ENCODE results near the gene THADA.

The THADA gene

DNA sequence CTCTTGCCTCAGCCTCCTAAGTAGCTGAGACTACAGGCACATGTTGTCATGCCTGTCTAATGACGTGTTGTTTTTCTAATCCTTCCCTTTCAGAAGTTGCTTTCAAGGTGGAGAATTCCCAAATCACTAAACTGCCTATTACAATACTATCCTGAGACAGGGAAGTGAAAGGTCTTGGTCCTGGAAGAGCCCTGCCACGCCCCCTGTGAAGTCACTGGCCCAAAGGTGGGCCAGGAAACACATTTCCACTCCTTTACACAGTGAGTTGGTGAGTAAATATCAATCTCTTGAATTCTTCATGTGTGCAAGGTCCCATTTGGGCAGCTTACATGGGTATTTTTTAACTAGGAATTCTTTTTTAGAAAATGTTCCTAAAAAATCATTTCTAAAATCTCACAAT is 150.1 kb downstream of the THADA start:
- DNase-seq (ENCODE audit: low read depth in 2 of 2, low spot score in 1 of 2), result no peak

DNA sequence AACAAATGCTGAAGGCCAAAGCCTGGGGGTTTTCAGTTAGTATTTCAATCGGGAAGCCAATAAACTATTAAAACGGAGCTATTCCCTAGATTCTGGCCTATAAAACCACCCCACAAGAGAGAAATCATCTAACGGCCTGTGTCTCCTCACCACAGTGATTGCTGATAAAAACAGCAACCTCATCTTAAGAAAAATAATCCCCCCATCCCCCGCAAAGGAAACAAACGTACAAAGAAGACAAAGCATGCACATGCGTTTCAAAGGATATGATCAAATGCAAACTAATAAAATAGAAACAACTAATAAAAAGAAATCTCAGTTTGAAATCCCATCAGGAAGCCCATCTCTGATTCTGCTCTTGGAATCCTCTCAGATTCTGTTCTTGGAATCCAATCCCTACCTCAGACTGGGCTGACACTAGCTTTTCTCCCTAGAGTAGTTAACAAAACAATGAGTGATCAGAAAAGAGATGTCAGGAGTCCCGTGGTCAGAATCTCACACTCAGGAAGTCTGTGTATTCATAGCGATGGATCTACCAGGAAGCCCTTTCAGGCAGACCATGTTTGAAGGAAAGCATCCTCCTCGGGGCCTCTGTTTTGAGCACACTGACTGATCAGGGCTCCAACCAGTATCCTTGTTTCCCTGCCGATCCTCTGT is 150.7 kb downstream of the THADA start:
- no peak for DNase-seq (ENCODE audit: low read depth in 2 of 2, low spot score in 1 of 2)

DNA sequence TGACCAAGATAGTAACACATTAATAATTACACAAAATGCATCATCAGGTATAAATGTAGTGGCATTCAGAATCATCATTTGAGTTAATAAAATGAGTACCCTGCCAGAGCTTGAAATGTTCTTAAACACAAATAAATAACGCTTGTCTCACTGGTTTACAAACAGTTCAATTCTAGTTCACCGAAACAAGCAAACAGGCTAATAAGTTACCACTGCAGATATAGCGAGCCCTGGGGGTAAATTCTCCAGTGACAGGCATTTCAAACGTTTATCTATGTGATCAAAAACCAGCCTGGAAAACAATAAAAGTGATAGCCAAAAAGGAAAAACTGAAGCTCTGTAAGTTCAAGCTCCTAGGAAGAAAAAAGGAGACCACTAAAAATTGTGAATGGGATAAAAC is 152.6 kb downstream of the THADA start:
- DNase-seq (ENCODE audit: low read depth in 2 of 2, low spot score in 1 of 2), result no peak

DNA sequence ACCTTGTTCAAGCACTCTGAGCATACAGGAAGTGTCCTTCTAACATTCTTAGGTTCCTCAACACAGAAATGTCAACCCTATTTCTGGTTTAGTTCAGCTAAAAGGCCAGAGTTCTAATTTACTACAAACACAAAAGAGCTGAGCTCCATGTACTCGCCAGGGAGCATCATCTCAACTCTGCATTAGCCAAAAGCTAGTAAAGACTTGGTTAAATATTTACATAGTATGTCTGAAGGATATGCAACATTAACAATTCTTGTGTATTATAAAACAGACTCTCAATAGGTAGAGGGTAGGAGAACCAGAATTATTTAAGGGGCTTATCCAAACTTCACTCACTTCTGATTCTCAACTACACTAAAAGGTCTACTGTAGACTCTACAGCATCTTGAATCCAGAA is 154.6 kb downstream of the THADA start:
- no peak for DNase-seq (ENCODE audit: low read depth in 2 of 2, low spot score in 1 of 2)

DNA sequence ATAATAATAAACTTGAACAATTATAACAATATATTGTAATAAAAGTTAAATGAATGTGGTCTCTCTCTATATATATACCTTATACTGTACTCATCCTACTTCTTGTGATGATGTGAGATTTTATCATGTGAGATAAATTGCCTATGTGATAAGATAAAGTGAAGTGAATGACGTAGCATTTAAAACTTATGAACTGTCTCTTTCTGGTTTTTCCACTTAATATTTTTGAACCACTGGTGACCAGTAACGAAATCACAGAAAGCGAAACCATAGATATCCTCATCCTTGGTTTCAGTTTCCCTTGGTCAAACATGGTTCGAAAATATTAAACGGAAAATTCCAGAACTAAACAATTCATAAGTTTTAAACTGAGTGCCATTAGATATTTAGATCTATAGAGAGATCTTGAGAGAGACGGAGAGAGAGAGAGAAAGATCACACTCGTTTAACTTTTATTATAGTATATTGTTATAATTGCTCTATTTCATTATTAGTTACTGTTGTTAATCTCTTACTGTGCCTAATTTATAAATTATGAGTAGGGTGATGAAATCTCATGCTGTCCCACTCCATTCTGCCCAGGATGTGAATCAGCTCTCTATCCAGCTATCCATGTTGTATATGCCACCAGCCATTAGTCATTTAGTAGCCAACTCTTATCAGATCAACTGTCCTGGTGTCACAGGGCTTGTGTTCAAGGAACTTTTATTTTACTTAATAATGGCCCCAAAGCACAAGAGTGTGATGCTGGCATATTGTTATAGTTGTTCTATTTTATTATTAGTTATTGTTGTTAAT is 156.8 kb downstream of the THADA start:
- no peak for DNase-seq (ENCODE audit: low read depth in 2 of 2, low spot score in 1 of 2)

DNA sequence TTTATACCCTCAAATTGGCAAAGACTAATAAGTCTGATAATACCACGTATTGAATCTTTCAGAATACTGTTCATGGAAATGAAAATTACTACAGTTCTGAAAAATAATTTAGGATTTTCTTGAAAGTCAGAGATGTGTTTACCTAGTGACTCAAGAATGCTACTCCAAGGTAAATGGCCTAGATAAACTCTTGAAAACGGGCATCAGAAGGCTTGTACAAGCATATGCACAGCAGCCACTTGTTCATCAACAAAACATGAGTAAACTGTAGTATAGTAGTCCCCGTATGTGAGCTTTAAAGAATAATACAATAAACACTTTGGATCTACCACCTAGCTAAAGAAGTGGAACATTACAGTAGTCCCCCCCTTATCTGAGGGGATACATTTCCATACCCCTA is 157.5 kb downstream of the THADA start:
- no peak for DNase-seq (ENCODE audit: low read depth in 2 of 2, low spot score in 1 of 2)

DNA sequence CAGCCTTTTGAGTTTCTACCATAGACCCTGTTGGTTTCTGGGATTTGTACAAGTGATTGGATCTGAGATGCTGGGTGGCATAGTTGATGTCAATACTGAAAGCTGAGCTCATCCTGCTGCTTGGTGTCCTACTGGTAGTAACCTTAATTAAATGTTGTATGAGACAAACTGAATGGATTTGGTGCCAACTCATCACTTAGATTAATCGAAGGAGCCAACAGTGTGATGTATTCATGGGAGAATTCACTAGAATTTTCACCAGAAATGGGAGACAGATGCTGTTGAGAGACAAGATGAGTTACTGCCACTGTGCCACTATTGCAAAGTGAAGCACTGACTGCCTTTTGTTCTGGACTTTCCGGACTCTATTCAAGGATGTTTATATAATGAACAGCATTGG is 158.5 kb downstream of the THADA start:
- no peak for DNase-seq (ENCODE audit: low read depth in 2 of 2, low spot score in 1 of 2)

DNA sequence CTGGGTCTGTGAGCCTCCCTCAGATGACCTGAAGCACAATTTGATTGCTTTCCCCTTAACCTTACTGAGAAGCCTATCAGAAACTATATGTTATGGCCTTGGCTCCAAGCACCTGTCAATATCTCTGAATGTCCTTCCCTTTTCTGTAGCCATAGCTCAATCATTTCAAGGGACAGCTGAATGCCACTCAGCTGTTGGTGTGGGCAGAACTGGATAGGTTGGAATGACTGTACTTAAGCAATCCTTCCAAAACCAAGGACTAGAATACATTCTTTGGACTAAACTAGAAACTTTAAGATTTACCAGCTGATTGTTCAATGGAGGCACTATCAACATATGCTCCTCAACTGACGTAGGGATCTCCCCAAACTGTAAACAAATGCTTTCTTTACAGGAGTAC is 159.4 kb downstream of the THADA start:
- DNase-seq (ENCODE audit: low read depth in 2 of 2, low spot score in 1 of 2), result no peak

DNA sequence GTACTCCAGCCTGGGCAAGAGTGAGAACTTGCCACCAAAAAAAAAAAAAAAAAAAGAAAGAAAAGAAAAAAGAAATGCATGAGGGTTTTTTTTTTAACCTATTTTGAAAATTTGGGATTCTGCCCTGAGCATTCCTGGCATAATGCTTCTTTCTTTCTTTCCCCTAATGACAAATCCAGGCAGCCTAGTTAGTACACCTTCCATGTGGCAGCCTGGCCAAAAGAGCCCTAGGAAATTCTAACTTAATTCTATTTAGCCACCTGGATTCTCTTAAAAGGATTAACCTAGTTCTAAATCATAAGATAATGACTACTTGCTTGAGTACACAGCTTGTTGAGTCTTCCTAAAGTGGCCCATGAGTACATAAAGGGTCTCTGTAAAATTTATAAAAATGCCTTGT is 160.1 kb downstream of the THADA start:
- no peak for DNase-seq (ENCODE audit: low read depth in 2 of 2, low spot score in 1 of 2)

DNA sequence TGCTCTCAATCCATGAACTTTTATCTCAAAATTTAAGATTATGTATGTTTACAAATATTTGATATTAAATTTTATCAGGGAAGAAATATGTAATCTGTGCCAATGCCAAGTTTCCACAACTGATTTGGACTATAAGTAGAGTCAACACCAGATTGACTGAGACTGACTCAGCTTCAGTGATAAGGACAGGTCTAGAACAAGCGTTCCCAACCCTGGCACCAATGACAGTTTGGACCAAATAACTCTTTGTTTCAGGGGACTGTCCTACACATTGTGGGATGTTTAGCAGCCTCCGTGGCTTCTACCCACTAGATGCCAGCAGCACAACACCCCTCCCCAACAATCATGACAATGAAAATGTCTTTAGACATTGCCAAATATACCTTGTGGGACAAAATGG is 165.3 kb downstream of the THADA start:
- no peak for DNase-seq (ENCODE audit: low read depth in 2 of 2, low spot score in 1 of 2)

DNA sequence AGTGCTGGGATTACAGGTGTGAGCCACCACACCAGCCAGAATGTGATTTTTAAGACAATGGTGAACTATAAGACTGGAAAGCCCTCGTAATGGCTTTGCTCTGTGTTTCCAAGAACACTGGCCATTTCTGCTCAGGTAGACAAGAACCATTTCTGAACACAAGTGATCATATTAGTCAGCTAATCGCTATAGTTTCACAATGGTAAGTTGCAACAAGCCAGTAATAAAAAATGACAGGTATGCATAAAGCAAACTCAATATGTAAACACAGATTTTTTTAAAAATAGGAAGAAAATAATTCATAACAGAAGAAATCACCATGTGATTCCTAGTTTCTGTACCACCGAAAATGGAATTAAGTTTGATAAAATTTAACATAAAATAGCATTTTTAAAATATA is 166.5 kb downstream of the THADA start:
- DNase-seq (ENCODE audit: low read depth in 2 of 2, low spot score in 1 of 2), result no peak

DNA sequence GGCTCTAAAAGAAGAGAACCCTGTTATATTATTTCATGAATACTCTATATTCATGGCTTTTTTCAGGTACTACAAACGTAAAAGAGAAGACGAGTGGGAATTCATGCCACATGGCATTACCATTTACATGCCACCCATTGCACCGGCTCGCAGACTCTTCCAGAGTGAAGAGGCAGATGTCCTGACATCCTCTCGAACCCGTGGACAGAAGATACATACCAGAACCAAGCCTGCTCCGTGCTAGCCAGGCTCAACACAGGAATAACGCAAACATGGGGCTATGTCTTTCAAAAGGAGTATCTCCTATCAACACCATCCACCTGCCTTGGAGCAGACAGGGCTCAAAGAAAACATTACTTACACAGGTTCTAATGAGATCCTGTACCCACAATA is 168.8 kb downstream of the THADA start:
- DNase-seq (ENCODE audit: low read depth in 2 of 2, low spot score in 1 of 2), result no peak

DNA sequence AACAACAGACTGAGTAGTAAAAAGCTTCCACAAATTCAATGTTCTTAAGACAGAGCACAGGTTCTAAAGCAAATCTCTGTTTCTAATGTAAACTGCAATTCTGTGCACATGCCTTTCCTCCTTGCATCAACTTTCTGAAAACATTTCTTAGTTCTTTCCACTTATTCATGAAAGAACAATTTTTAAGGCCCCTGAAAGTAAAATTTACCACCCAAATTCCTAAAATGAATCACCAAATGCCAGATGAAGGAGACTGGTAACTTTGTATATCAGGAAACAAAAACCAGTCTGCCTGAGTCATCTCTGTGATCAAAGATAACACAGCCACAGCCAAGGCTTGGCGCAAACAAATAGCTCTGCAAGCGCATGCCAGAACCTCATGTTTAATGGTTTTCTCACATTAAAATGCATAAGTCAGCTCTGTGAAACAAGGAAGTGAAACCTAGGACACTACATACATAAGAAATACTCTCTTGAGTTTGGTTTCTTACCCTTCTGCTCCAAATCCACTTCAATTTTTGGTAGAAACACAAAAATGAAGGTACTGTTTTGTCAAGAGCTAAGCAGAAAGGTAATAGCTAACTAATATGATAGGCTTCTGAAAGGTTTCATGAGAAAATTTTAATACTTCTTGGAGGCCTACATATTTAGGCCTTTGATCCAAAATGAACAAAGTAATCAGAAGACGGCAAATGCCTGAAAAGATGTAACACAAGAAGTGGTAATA is 169.4 kb downstream of the THADA start:
- DNase-seq (ENCODE audit: low read depth in 2 of 2, low spot score in 1 of 2), result peak; percentile 24 to 45

DNA sequence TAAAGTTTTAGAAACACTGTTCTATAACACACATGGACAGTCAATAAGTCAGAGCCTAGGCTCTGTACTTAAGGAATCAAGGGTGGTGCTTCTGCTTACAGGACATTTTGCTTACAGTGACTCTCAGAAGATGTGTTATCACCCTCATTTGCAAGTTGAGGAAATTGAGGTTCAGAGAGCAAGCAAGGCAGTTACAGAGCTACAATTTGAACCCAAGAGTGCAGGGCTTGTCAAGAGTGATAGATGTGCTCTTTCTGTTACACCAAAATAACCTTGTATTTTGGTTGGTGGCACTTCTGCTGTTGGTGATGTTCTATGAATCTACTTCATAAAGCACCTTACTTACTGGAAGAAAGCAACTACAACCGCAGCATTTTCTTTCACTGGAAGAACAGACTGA is 170.2 kb downstream of the THADA start:
- no peak for DNase-seq (ENCODE audit: low read depth in 2 of 2, low spot score in 1 of 2)

DNA sequence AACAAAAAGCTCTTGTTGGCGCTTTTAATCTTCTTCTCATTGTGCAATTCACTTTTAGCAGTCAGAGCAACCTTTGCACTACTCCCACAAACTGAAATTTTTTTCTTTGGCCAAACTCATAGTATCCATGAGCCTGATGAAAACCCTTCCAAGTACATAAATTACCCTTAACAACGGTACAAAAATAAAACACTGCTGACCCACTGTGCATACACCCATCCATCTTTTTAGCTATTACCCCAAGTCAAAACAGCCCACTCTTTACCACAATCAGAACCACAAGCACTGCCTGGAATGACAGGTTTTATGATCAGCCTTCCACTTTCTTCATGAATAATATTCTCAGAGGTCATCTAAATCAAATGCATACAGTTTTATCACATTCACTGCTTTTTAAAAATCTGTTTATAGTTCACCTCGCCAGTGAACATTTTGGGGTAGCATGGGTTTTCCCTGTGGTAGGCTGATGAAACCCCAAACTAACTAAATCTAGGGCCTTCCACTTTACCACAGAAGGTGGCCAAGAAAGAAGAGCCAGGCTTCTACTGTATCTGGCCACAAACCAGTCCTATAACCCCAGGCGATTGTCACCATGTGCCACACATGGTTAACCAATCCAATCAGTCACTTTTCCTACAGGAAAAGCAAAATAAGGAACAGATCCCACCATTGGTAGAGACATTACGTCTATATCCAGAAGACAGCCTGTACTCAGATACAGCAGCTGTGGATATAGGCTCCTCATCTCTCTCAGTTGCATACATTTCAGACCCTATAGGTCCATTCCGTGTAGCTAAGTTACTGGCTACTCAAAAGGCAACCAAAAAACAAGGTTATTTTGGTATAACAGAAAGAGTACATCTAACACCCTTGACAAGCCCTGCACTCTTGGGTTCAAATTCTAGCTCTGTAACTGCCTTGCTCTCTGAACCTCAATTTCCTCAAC is 171.3 kb downstream of the THADA start:
- no peak for DNase-seq (ENCODE audit: low read depth in 2 of 2, low spot score in 1 of 2)

DNA sequence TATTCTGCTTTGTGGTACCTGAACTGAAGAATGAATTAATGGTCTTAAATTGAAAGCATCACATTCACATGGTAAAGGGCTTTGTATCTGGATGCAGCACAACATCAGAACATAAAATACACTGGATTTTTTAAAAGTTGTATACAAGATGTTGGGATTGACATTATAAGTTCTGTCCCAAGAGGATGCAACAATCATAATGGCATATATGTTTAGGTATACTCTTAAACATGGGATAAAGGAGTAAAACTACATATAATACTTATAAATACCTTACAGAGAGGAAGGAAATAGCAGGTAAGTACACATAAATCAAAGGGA is 171.9 kb downstream of the THADA start:
- no peak for DNase-seq (ENCODE audit: low read depth in 2 of 2, low spot score in 1 of 2)

DNA sequence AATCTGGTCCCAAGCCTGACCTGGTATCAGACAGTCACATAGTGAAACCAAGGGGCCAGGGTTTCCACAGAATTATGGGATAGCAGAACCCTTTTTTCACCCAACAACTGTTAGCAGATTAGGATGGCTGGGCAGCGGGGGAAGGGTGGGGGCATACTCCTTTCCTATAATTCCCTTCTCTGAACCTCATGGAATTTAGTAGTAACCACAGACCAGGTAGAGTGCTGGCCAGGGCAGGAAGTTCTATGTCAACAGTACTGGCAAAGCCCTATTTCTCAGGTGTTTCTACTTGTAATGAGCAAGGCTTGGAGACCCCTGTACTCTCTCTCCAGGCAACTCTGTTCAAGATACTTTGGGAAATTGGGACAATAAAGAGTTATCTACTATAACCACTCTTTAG is 174.6 kb downstream of the THADA start:
- no peak for DNase-seq (ENCODE audit: low read depth in 2 of 2, low spot score in 1 of 2)

DNA sequence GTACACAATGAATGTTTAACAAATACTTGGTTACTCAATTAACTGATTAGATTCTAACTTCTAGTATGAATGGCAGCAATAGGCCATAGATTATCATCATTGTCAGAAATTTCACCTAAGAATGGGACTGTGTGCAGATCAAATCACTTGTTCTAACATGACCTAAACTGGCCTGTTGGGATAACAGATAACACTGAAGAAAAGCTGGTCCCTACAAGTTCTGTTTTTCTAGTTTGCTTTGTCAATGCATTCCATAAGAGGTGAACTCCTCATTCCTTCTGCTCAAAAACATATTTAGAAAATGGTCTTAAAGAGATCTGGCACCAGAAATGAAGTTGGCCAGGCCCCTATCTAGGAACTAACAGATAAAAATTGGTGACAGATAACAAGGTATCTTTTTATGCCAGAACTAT is 175.4 kb downstream of the THADA start:
- no peak for DNase-seq (ENCODE audit: low read depth in 2 of 2, low spot score in 1 of 2)

DNA sequence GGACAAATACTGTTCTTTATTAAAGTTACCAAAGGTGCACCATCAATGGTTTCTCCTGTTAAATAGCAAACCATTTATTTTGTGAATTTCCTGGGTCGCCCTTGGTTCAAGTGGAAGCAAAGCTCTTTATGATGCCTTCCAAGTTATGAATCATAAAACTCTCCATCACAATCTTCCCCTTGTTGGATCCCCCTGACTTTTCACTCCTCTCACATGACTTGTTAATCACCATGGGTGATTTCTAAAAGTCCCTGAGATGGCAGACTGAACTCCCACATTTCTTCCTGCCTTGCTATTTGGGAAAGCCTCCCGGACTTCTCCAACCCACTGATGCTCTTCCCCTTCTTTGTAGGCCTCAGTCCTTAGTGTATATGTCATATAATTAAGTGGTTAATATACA is 176.0 kb downstream of the THADA start:
- DNase-seq (ENCODE audit: low read depth in 2 of 2, low spot score in 1 of 2), result no peak

DNA sequence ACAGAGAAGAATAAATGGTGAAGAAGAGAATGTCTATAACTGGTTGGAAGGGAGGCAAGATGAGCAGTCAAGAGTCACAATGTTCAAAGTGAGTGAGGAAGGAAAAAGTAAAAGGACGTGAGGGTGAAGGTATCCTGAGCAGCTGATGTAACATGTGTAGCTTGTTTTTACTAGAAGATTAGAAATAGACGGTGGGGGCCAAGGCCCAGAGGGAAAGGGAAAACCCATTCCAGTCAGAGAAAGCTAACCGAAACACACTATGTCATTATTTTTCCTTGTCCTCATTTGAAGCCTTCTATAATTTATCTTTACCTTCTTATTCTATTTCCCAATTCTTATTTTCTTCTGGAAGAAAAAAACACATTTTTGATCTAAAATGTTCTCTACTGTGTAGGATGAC is 176.6 kb downstream of the THADA start:
- no peak for DNase-seq (ENCODE audit: low read depth in 2 of 2, low spot score in 1 of 2)

DNA sequence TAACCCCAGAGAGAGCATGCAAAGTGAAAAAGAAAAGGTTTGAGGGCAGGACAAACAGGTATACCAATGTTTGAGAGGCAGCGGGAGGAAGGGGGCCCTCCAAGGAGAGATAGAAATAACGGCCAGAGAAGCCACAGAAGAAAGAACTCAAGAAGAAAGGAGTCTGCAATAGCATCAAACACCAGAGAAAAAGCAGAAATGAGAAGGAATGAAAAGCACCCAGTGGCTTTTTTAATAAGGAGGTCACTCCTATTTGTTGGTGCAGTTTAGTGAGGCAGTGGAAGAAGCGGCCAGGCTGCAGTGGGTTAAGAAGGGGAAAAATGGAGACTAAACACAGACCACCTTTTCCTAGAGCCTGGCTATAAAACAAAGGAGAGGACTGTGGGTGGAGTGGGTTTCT is 177.2 kb downstream of the THADA start:
- no peak for DNase-seq (ENCODE audit: low read depth in 2 of 2, low spot score in 1 of 2)
